NCI-H2107 treated with DMSO at 0.1 percent for 48 hours (cell line): ENCODE data around the gene CABP4.

ENCODE experiments used
- DNase-seq: peaks from one replicate; lab custom pipeline; 2025; ENCODE audit not compliant: unreplicated experiment; lab: John Stamatoyannopoulos, UW

Gene CABP4

DNA sequence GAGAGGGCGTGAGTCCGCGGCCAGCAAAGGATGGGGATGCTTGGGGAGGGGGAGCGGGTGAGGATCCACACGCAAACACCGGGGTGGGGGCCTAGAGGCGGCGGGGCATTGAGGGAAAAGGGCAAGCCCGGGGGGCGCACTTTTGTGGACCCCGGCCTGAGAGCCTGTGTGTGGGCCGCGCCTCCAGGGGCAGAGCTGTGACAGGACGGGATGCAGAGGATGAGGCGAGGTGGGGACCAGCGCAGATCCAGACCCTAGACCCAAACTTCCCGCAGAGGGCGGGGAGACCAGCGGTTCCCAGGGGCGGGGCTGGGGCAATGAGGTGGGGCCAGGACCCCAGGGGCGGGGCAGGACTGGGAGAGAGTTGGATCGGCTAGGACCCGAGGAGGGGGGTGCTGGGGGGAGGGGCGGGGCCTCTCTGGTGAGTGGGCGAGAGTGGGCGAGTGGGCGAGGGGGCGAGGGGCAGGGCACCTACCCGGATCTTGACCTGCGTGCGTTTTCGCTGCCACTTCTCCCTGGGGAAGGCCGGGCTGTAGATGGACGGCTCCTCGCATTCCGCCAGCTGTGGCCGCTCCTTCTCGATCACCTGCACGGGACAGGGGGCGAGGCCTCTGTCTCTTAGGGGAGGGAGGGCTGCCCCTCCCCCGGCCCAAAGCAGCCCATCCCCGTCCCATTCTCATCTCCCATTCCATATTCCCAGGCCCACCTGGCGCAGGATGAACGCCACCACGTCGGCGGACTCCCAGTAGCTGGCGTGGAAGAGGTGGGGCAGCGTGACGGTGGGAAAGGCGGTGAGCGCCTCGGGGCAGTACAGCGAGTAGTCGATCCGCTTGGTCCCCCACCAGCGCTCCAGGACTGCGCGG is 39.4 kb downstream of the CABP4 start:
- no peak for DNase-seq

GRCh38 chr11:67495234-67496005 is 40.3 kb downstream of the CABP4 start:
- DNase-seq: no peak

DNA sequence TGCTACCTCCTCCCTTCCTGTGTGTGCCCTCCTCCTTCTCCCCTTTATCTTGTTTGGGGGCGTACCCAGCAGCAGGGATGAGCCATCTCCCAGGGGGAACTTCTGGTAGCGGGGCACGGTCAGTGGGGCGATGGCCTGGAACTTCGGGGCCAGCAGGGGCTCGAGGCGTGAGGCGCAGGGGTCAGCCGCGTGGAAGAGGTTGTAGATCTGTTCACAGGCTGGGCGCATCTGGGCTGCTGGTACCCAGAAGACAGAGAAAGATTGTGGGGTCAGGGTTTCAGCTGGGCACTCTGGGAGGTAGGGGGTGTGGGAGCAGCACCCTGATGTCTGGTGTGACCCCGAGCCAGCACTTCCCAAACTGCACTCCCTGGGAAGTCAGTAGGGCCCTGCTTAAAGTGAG is 41.0 kb downstream of the CABP4 start:
- DNase-seq: no peak

- no peak for DNase-seq
Observed at GRCh38 chr11:67497656-67498291, 42.6 kb downstream of the CABP4 start.

DNA sequence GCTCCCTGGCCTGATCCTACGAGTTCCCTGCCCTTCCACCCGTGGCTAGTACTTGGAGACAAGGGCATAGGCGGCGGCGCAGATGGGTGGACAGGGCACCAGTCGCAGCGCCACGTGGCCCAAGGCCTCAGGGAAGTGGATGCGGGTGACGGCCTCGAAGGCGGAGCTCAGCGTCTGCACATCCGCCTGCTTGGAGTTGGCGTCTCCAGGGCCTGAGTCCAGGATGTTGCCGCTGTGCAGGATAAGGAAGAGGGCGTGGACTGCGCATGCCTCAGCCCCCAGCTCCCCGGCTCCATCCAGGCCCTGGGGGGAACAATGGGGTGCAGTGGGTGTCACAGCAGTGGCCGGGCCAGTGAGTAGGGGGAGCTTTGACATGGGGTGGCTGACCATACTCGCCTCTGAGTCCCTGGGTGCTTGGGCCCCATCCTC is 43.4 kb downstream of the CABP4 start:
- no peak for DNase-seq

DNA sequence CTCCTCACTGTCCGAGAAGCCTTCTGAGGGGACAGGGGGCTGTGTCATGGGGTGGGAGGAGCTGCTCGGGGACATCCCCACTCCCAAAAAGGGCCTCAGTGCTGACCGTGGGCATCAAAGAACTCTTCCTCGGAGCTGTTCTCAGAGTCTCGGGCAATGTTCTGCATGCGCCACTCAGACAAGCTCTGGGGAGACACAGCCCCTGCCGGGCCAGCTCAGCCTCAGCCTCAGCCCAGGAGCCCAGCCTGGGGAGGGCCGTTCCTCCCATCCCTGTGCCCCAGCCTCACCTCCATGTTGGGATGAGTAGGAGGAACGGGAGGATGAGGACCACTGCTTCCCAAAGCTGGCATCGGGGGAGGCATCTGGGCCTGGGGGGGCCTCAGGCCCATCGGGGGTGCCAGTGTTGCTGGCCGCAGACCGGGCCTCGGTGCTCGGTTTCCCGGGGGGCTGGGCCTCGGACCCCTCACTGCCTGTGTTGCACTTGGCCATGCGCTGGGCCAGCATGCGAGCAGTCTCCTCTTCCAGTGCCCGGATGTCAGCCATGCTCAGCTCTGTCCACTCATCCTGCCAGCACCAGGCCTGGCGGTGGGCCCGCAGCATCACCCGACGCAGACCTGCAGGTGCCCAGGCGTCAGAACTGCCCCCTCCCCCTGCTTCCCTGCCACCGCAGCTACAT is 44.8 kb downstream of the CABP4 start:
- no peak for DNase-seq

DNA sequence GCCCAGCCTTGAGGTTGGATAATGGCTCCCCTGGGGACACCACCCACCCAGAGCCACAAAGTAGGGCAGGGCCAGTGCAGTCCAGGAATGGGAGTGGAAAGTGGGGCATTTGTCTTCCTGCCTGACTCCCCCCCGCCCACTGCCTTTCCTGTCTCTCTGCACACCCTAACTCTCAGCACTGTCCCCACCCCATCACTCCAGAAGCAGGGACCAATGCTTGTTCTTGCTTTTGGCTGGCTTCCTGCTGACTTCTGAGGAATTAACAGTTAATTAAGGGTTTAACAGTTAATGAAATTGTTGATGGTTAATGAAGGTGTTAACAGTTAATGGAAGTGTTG is 45.3 kb downstream of the CABP4 start:
- peak; percentile 8 for DNase-seq

- no peak for DNase-seq
Observed at GRCh38 chr11:67500831-67501715, 45.9 kb downstream of the CABP4 start.

GRCh38 chr11:67501854-67502253 is 46.7 kb downstream of the CABP4 start:
- no peak for DNase-seq

DNA sequence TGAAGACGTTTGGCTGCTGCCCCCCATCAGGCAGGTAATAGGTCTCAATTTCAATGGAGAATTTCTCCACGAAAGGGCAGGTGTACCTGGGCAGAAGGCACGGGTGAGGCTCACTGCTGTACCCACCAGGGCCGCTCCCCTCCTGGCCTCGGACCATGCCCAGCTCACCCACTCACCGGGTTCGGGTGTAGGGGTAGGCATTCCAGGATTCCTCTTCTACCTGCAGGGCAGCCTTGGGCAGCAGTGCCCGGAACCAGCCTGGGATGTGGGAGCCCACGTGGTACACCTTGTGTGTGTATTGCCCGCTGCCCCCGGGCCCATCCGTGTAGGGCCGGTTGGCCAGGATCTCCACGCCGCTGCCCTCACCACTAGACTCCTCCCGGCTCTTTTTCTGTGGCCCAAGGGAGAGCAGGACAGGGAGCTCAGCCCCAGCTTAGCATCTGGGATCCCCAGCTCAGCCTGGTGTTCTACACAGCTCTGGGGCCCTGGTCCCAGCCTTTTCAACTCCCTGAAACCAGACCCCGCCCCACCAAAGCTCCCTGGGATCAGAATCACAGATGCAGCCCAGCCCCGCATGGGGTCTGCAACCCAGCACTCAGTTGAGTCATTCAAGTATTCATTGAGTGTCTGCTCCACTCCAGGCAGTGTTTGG is 47.3 kb downstream of the CABP4 start:
- DNase-seq: no peak

DNA sequence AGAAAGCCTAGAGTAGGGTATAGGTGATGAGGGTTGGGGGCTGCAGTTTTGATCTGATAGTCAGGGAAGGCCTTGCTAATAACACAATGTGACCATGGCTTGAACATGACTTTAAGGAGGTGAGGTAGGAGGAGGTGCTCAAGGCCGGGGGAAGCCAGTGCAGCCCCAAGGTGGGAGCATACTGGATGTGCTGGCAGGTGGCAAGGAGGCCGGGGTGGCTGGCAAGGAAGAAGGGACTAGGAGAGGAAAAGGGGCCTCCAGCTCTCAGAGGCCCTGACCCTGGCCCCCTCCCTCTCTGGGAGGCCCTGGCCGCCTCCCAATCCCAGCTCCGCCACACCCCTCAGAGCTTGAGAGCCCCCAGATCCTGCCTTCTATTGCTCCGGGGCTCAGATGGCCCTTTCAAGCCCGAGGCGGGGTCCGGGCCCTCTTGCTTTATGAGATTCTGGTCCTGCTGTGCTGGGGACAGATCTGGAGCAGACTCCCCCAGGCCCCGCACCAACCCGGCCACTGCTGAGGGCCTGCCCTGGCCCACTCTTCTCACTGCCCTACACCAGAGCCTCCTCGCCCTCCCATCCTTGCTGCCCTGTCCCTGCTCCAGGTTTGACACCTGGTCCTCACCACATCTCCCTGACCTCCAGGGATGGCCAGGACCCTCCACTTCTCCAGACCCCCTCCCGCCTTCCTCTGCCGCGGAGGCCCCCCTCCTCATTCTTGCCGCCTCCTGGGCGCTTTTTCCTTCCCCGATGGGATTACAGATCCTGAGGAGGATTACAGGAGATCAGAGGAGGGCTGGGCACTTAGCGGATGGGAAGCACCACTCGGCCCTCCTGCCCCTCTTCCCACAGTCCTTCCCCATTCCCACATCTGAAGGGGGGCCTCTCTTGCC is 48.2 kb downstream of the CABP4 start:
- DNase-seq: no peak

GRCh38 chr11:67504005-67504949 is 49.1 kb downstream of the CABP4 start:
- no peak for DNase-seq

DNA sequence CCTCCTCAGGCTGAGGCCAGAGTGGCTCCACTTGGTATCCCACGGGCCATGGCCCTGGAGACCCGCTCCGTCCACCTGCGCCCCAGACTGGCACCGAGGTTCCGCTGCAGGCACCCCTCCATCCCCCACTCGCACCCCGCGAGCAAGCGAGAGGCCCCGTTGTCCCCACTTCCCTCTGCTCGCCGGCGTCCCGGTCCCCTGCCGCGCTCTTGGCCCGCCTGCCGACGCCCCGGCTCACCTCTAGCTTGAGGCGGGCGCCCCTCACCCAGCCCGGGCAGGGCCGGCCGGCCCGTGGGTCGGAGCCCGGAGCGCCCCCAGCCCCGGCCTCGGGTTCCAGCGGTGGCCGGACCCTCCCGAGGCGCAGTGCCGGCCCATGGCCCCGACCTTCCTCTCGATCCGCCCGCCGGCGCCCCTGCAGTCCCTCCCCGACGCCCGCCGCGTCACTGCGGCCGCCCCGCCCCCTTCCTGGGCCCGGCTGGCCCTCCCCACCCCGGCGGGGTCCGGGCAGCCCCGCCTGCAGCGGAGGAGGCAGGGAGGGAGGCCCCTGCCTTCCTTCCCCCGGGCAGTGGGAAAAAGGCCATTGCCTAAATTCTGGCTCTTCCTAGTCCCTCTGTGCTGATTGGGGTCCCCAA is 49.9 kb downstream of the CABP4 start, which contains the start of gene PITPNM1:
Gene PITPNM1 (minus strand): TSS at position 414 of the 632 bp plus-strand sequence. CDS start 1,183 bp downstream, outside the sequence.
- DNase-seq: no peak

DNA sequence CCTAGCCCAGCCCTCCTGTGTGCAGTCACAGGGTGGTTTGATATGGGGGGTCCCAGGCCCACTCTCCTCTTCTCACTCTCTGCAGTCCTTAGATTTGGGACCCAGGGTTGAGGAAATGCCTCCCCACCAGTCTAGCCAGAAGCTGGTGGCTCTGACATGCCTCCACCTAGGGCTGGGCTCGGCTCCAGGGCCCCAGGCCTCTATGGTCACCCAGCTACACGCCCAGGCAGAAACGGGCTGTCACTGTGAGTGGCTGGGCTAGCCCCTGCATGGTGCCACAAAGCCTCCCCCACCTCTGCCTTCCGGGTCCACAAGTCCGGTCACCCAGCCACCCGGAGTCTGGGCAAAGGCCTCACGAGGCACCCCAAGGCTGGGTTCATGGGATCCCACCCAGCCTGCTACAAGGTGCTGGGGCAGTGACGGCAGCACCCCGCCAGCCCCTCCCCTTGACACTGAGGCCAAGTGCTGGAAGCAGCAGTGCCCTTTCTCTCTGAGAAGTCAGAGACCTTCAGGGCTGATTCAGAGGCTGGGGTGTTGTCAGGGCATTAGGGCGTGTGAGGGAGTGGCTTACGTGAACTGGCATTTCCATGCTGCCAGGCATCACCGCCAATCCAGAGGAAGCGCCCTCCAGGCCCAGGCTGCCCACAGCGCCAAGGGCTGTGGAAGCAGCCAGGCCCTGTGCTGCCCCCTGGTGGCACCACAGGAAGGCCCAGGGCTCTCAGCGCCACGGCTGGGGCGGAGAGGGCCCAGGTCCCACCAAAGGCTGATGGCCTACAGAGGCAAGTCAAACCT is 50.6 kb downstream of the CABP4 start:
- peak; percentile 31 for DNase-seq

- DNase-seq: no peak
Observed at GRCh38 chr11:67506426-67507051, 51.4 kb downstream of the CABP4 start.
